HEK293T (cell line): Measurements from ENCODE around the gene IL17RA.

Source experiments
- CTCF ChIA-PET: fragments of 350-600 bp; formaldehyde crosslinking; extraction: SDS; loops from one replicate; lab custom pipeline; 2021; ENCODE audit warnings: antibody characterized with exemption, inconsistent platforms; lab: Yijun Ruan, JAX
- POLR2A ChIA-PET: fragments of 350-600 bp; formaldehyde crosslinking; extraction: SDS; loops from one replicate; lab custom pipeline; 2020; ENCODE audit warnings: antibody characterized with exemption, inconsistent platforms; lab: Yijun Ruan, JAX
- DNase-seq: peaks from one replicate; pipeline ENCODE4 v3.0.0; 2012; ENCODE audit warnings: mixed read lengths; ENCODE audit errors: extremely low spot score
- ARNT ChIP-seq: fragments of 450-650 bp; IDR thresholded peaks from 2 replicates; pipeline ENCODE4 v1.6.1; 2017; ENCODE audit warnings: mild to moderate bottlenecking
- BHLHE40 ChIP-seq: fragments of 450-650 bp; IDR thresholded peaks from 2 replicates; pipeline ENCODE4 v1.6.1; 2016; ENCODE audit warnings: mild to moderate bottlenecking, moderate library complexity, borderline replicate concordance
- CTBP1 ChIP-seq: fragments of 450-650 bp; IDR thresholded peaks from 2 replicates; pipeline ENCODE4 v1.6.1; 2016; ENCODE audit warnings: borderline replicate concordance
- ELF4 ChIP-seq: fragments of 450-650 bp; IDR thresholded peaks from 2 replicates; pipeline ENCODE4 v1.6.1; 2017; ENCODE audit warnings: antibody characterized with exemption
- FOXA1 ChIP-seq: fragments of 450-650 bp; IDR thresholded peaks from 2 replicates; pipeline ENCODE4 v1.6.1; 2016; ENCODE audit warnings: mild to moderate bottlenecking
- FOXK2 ChIP-seq: fragments of 450-650 bp; IDR thresholded peaks from 2 replicates; pipeline ENCODE4 v1.6.1; 2016; ENCODE audit warnings: mild to moderate bottlenecking
- FOXM1 ChIP-seq: fragments of 450-650 bp; IDR thresholded peaks from 2 replicates; pipeline ENCODE4 v1.6.1; 2017; ENCODE audit warnings: mild to moderate bottlenecking, borderline replicate concordance
- HDGF ChIP-seq: fragments of 450-650 bp; IDR thresholded peaks from 2 replicates; pipeline ENCODE4 v1.6.1; 2017; ENCODE audit warnings: antibody characterized with exemption, borderline replicate concordance
- L3MBTL2 ChIP-seq: fragments of 450-650 bp; conservative IDR thresholded peaks from 2 replicates; pipeline ENCODE4 v1.6.1; 2016; ENCODE audit warnings: mild to moderate bottlenecking
- LEF1 ChIP-seq: fragments of 450-650 bp; IDR thresholded peaks from 2 replicates; pipeline ENCODE4 v1.6.1; 2017; ENCODE audit warnings: mild to moderate bottlenecking, borderline replicate concordance
- NFRKB ChIP-seq: fragments of 450-650 bp; IDR thresholded peaks from 2 replicates; pipeline ENCODE4 v1.6.1; 2016; ENCODE audit warnings: mild to moderate bottlenecking, moderate library complexity
- SP1 ChIP-seq: fragments of 450-650 bp; IDR thresholded peaks from 2 replicates; pipeline ENCODE4 v1.6.1; 2017
- SUZ12 ChIP-seq: fragments of 450-650 bp; IDR thresholded peaks from 2 replicates; pipeline ENCODE4 v1.6.1; 2016; ENCODE audit warnings: mild to moderate bottlenecking
- TARDBP ChIP-seq: fragments of 450-650 bp; IDR thresholded peaks from 2 replicates; pipeline ENCODE4 v1.6.1; 2016
- ZNF384 ChIP-seq: fragments of 450-650 bp; IDR thresholded peaks from 2 replicates; pipeline ENCODE4 v1.6.1; 2016
- TF ChIP-seq, protein P1 (sequence below): fragments of 450-650 bp; IDR thresholded peaks from 2 replicates; pipeline ENCODE4 v1.6.1; 2016

IL17RA gene

DNA sequence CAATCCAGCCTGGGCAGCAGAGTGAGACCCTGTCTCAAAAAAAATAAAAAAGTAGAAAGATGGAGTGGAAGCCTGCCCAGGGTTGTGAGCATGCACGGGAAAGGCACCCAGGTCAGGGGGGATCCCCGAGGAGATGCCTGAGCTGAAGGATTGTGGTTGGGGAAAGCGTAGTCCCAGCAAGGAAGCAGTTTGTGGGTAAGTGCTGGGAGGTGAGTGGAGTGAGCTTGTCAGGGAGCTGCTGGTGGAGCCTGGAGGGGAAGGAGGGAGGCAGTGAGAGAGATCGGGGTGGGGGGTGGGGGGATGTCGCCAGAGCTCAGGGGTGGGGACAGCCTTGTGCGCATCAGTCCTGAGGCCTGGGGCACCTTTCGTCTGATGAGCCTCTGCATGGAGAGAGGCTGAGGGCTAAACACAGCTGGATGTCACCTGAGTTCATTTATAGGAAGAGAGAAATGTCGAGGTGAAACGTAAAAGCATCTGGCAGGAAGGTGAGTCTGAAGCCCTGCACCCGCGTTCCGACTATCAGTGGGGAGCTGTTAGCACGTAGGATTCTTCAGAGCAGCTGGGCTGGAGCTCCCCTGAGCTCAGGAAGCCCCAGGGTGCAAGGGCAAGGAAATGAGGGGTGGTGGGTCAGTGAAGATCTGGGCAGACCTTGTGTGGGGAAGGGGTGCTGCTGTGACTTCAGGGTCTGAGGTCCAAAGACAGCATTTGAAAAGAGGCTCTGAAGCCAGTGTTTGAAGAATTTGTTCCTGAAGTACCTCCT lies 26.2 kb downstream of the IL17RA start:
- ChIA-PET CTCF (interaction anchor here (0.6 to 1.6 kb wide), 4 partner anchors 14 to 674 kb away, joined by 3 to 4 read pairs (median 4); no protein-coding TSS in a partner anchor), POLR2A (interaction anchor here (1.2 to 2.2 kb wide), 2 partner anchors 11 to 28 kb away, joined by 3 to 5 read pairs; partner anchors contain the start of gene TMEM121B)
- no peak for DNase-seq
- TF ChIP-seq FOXA1 (no peak), SP1 (no peak), LEF1 (no peak), ZNF384 (no peak), CTBP1 (no peak), BHLHE40 (no peak), HDGF (no peak), NFRKB (no peak), ARNT (no peak), ELF4 (no peak), FOXK2 (no peak), TARDBP (no peak), SUZ12 (no peak), L3MBTL2 (no peak)

DNA sequence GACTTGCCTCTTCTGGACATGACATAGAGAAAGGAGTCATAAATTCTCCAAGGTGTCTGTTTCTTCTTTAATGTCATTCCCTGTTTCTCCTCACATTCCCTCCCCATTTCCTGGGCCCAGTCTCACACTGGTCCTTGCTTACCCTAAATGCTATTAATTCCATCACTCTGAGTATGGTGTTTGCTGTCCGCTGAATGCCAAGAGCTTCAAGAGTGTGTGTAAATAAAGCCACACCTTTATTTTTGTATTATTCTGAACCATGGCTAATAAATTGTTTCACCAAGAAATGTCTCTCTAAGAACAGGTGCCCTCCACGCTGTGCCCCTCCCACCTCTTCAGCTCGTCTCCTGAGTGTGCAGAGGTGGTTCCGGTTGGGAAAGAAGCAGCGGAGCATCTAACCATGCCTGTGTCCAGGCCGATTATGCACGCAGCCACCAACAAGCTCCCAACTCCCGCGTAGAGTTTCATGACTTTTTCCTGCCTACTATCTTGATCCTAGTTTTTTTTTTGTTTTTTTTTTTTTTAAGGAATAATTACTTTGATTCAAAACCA lies 27.8 kb downstream of the IL17RA start:
- POLR2A ChIA-PET, result interaction anchor here (2.2 kb wide), 1 partner anchor 9 kb away, joined by 5 read pairs; the partner anchor contains the start of gene TMEM121B
- no peak for DNase-seq

DNA sequence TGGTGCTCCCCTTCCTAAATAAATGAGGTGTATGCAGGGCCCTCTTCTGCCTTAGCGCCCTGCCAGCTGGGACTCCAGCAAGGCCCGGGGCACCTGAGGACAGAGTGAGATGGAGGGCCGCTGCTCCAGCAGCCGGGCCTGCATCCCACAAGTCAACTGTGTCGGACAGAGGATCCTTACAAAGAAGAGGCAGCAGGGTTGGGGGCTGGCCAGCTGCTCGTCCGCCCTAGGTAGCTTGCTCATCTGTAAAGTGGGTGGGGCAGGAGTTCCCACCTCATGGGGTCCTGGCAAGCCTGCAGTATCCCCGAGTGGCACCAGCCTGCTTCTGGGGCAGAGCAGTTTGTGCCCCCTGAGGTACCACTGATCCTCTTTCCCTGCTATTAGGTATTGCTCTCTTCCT lies 28.8 kb downstream of the IL17RA start:
- ChIA-PET POLR2A (no interaction called here), CTCF (no interaction called here)
- no peak for DNase-seq
- TF ChIP-seq NFRKB, result no peak
- no peak for TF ChIP-seq CTBP1
- no peak for TF ChIP-seq ZNF384
- no peak for TF ChIP-seq HDGF
- TF ChIP-seq FOXK2, result no peak
- no peak for TF ChIP-seq ARNT
- TF ChIP-seq SP1, result no peak
- TF ChIP-seq SUZ12, result no peak
- TF ChIP-seq ELF4, result no peak
- no peak for TF ChIP-seq TARDBP
- TF ChIP-seq, protein P1, sequence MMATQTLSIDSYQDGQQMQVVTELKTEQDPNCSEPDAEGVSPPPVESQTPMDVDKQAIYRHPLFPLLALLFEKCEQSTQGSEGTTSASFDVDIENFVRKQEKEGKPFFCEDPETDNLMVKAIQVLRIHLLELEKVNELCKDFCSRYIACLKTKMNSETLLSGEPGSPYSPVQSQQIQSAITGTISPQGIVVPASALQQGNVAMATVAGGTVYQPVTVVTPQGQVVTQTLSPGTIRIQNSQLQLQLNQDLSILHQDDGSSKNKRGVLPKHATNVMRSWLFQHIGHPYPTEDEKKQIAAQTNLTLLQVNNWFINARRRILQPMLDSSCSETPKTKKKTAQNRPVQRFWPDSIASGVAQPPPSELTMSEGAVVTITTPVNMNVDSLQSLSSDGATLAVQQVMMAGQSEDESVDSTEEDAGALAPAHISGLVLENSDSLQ, result no peak
- no peak for TF ChIP-seq FOXA1
- TF ChIP-seq L3MBTL2, result no peak
- TF ChIP-seq LEF1, result no peak
- TF ChIP-seq BHLHE40, result no peak
- no peak for TF ChIP-seq FOXM1

More for the DNA sequence above, 27.8 kb downstream of the IL17RA start:
- CTCF ChIA-PET, result interaction anchor here (1.6 kb wide), 1 partner anchor 17 kb away, joined by 4 read pairs; no protein-coding TSS in a partner anchor
- no peak for TF ChIP-seq FOXK2
- TF ChIP-seq CTBP1, result no peak
- no peak for TF ChIP-seq FOXM1
- no peak for TF ChIP-seq BHLHE40
- no peak for TF ChIP-seq SP1
- no peak for TF ChIP-seq NFRKB
- no peak for TF ChIP-seq FOXA1
- TF ChIP-seq ZNF384, result no peak
- TF ChIP-seq ELF4, result no peak
- TF ChIP-seq L3MBTL2, result no peak
- no peak for TF ChIP-seq ARNT
- no peak for TF ChIP-seq SUZ12
- TF ChIP-seq TARDBP, result no peak
- TF ChIP-seq LEF1, result no peak
- no peak for TF ChIP-seq HDGF
- TF ChIP-seq, protein P1, result no peak

DNA sequence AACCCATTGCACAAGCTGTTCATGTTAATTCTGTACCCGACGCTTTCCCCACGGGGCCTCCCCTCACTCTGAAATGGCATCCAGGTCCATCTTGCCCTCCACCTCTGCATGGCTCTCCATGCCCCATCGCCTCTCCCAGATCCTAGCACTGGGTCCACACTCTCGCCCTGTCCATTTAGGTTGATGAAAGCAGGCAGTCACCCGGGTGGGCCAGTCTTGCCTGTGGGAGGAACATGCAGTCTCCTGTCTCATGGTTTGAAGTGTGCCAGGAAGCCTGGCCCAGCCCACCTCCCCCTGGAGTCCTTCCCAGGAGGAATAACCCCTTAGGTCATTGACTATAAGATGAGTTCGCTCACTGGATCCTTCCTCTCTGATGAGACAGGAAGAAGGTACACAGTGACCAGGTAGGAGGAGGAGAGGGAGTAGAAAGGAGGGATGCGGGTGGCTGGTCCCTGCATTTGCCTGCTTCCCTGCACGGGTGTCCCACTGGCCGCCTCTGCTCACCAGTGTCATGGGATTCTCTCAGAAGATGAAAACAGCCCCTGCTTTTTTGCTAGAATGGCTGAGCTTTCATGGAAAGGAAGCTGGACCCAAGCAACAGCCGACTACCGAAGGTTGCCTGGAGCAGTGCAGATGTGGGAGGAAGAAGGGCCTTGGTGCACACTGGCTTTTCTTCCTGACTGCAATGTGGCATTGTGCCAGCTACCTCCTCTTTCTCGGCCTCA lies 29.5 kb downstream of the IL17RA start:
- POLR2A ChIA-PET, result no interaction called here
- CTCF ChIA-PET, result interaction anchor here (1.0 kb wide), 1 partner anchor 57 kb away, joined by 4 read pairs; no protein-coding TSS in a partner anchor
- TF ChIP-seq FOXA1 (no peak), SUZ12 (no peak), FOXM1 (no peak), NFRKB (no peak), ELF4 (no peak), SP1 (no peak), ZNF384 (no peak), L3MBTL2 (no peak), HDGF (no peak), ARNT (no peak), LEF1 (no peak), FOXK2 (no peak), CTBP1 (no peak), TARDBP (no peak)
- TF ChIP-seq, protein P1, result no peak
- DNase-seq, result no peak

DNA sequence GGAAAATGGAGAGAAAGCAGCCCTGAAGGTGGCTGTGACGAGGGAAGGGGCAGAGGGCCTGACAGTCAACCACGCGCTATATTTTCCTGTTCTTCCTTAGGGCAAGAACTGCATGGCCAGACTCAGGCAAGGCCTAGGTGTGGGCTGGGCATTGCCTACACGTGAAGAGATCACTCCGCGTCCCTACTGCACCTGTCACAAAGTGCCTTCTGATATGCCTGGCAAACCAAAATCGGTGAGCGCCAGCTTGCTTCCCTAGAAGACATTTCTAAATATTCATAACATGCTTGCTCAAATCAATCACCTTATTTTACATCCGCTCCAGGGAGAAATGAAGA lies 30.1 kb downstream of the IL17RA start:
- ChIA-PET CTCF (interaction anchor here (1.0 kb wide), 1 partner anchor 57 kb away, joined by 4 read pairs; no protein-coding TSS in a partner anchor), POLR2A (no interaction called here)
- no peak for DNase-seq
- TF ChIP-seq NFRKB, result no peak
- TF ChIP-seq, protein P1, result no peak
- no peak for TF ChIP-seq ELF4
- no peak for TF ChIP-seq ZNF384
- TF ChIP-seq FOXA1, result no peak
- no peak for TF ChIP-seq SP1
- no peak for TF ChIP-seq FOXK2
- TF ChIP-seq LEF1, result no peak
- no peak for TF ChIP-seq ARNT
- TF ChIP-seq BHLHE40, result no peak
- no peak for TF ChIP-seq L3MBTL2
- no peak for TF ChIP-seq HDGF
- TF ChIP-seq TARDBP, result no peak
- TF ChIP-seq SUZ12, result no peak
- no peak for TF ChIP-seq CTBP1
- TF ChIP-seq FOXM1, result no peak
